GM04503 (cell line): Measurements from ENCODE around the gene WDR33.

ENCODE experiments used
- DNase-seq: peaks from one replicate; pipeline ENCODE4 v3.0.0-alpha.2; 2012; ENCODE audit warnings: low read depth

The WDR33 gene

DNA sequence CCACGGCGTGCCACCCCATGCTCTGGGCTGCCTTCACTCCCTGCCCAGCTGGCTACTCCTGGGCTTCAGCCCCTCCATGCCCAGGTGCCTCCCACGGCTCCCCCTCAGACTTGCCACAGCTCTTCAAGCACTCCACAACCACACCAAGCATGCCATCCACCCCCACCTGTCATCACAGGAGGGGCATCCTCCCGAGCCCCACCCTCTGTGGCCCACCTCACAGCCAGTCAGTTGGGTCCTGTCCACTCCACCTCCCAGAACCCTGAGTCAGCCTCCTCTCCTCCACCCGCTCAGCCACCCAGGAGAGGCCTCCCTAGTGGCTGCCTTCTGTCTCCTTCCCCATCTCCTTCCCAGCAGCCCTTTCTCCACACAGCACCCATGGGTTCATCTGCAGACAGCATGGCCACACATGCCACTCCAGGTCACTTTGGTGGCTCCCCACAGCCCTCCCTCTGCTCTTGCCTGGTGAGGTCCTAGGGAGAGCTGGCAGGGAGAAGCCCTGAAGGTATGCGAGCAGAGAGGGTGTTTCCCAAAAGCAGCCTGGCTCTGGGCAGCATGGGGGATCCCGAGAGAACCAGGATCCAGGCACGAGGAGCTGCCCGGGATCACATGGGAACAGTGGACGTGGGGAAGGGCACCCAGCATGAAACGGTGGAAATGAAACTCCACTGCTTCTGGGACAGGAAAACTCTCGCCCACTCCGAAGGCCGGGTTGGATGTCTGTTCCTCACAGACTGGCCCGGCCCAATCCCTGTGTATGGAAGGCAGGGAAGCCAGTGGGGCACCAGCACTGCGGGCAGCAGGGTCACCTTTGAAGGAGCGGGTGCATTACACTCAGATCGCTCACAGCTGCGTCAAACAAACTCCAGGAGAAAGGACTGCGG, 138.4 kb downstream of the WDR33 start:
- no peak for DNase-seq

DNA sequence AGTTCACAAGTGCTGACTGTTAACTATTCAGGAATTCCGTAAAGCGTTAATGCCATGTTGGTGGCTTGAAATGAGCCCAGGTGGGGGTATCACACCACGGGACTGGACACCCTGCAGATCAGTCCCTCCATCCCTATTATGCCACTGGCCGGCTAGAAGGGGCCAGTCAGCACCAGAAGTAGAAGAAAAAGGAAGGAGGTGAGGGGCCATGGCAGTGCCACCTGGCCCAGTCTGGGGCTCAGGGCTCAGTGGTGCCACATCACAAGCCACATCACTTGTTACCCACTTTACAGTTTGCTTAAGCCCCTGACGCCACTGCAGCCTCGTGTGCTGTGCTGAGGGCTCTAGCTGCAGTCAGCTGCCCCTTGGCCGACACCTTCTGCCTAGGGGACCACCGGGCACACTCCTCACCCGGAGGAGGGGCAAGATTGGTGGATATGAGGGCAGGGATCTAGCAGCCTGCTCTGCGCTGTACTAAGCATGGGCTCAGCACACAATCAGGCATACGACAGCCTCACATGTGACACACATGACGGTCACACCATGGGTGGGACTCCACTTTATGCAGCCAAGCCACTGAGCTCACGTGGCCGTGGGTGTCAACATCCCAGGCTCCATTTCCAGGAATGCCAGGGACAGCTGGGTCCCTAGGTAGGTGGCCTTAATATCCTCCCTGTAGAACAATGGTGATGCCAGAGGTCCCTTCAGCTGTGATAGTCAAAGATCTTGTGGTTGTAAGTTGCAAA, 139.2 kb downstream of the WDR33 start:
- DNase-seq: no peak

DNA sequence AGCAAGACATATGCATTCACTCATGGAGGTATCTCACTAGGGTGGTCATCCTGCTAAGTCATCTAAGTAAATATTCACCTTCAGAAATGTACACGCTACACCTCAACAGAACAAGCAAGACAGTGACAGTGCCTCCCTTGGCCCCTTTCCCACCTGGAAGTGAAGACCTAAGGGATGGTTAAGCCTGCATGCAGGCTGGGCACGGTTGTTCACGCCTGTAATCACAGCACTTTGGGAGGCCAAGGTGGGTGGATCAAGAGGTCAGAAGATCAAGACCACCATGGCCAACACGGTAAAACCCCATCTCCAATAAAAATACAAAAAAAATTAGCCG, 140.0 kb downstream of the WDR33 start:
- DNase-seq: no peak

DNA sequence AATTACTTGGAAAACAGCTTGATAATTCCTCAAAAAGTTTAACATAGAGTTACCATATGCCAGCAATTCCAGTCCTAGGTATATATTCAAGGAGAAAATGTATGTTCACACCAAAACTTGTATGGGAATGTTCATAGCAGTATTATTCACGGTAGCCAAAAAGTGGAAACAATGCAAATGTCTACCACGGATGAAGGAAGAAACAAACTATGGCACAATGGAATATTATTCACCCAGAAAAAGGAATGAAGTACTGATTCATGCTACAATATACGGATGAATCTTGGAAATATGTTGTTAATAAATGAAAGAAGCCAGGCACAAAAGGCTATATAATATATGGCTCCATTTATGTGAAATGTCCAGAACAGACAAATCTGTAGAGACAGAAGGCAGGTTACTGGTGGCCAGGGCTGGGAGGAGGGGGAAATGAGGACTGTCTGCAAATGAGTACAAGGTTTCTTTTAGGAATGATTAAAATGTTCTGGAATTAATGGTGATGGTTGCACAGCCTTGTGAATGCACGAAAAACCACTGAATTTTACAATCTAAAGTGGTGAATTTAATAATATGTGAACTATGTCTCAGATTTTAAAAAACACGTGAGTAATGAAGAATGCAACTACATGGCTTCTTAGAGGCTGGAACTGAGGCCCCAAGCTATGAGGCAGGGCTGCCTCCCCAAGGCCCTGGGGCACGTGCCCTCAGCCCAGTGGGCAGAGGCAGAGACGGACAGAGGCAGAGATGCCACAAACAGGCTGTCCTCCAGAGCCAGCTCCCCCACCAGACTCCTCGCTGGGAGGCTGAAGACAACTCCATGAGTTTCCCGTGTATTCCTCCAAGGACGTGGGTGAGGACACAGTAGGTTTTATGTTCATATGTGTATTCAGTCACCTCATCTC, 140.7 kb downstream of the WDR33 start:
- DNase-seq: no peak

DNA sequence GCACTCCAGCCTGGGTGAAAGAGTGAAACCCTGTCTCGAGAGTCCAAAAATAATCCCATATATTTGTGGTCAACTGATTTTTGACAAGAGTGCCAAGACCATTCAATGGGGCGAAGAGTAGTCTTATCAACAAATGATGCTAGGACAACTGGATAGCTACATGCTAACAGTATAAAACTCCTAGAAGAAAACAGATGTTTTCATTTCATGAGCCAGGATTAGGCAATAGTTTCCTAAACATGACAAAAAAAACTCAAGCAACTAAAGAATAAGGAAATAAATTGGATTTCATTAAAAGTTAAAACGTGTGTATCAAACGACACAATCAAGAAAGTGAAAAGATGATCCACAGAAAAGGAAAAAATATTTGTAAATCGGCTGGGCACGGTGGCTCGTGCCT, 141.9 kb downstream of the WDR33 start:
- DNase-seq: no peak

DNA sequence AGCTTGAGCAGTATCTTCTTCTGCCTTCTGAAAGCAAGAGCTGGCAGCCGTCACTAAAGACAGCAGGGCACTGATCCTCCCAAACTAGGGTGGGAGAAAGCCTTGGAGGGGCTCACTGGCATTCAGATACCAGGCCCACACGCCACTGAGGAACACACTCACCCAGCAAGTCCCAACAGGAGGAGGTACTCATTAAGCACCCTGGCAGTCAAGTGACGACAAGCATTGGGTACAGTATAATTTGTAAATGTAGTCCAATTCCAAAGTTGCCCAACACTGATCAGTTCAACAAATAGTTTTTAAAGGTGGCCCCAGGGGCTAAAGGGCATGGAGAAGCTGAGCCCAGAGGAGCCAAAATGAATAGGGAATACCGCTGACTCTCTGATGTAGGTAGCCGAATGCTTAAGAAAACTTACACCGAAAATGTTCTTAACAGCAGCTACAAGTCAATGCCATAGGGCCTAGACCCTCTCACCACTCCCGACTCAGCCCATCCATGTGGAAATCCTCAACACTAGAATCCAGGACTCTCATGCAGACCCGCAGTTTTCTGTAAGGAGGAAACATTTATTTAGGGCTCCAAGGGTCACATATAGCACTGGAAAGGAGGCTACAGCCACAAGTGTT, 145.6 kb downstream of the WDR33 start:
- DNase-seq: no peak

DNA sequence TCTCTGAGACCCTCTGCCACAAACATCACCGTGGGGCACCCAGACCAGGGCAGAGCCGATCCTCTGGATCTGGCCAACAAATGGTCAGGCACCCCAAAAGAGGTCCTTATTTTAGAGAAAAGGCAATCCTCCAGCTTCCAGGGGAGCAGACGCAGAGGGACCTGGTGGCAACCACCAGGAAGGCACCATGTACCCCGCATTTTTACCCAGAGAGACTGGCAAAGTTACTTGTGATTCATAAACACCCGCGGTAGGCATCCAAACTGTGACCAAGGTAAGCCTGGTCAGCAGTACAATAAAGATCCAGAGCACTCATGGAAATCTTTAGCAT, 146.1 kb downstream of the WDR33 start:
- no peak for DNase-seq

DNA sequence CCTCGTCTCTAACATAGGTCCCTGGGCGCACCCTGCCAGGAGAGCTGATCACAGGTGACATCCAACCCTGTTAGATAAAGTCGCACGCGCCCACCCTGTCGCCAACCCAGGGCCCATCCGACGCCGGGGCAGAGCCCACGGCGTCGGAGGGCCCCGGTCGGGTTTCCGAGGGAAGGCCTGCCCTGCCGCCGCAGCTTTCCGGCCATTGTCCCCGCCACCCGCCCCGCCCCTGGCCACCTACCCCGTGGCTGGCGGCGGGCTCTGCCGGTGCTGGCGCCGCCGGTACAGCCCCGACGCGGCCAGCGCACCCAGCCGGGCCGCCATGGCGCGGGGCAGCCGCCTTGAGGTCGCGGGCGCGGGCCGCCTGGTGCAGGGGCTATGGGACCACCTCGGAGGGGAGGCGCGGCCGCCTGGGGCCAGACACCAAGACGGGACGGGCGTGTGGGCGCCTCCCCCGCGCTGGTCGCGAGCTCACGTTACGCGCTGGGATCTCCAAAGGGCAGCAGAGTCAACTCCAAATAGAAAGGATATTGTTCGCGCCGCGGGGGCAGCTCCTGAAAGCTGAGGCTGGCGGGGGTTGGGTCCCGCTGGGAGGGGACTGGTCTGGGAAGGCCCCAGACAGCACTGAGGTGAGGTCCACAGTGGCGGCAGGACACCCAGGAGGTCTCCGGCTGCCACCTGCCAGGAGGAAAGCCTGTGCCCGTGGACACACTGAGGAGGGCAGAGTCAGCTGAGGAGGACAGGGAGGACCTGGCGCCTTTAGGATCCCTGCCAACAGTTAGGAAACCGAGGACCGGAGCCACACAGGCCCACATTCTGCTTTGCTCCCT, 146.7 kb downstream of the WDR33 start:
- DNase-seq: no peak

DNA sequence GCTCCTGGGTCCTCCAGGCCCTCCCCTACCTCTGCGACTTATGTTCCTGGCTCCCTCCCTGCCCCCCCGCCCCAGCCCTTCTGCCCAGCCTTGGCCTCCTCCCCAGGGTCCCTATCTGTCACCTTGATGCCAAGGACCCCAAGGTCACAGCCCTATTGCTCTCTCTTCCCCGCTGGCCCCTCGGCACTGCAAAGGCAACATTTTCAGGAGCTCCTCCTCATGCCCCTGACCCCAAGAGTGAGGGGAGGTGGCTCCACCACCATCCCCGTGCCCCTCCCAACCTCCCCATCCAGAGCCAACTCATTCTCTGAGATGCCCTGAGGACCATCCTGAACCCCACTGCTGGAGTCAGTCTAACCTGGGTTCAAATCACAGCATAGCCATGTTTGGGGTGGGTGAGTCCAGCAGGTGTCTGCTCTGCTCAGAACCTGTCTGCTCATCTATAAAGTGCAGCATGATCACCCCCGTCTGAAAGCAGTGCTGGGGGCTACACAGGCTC, 147.4 kb downstream of the WDR33 start:
- no peak for DNase-seq

DNA sequence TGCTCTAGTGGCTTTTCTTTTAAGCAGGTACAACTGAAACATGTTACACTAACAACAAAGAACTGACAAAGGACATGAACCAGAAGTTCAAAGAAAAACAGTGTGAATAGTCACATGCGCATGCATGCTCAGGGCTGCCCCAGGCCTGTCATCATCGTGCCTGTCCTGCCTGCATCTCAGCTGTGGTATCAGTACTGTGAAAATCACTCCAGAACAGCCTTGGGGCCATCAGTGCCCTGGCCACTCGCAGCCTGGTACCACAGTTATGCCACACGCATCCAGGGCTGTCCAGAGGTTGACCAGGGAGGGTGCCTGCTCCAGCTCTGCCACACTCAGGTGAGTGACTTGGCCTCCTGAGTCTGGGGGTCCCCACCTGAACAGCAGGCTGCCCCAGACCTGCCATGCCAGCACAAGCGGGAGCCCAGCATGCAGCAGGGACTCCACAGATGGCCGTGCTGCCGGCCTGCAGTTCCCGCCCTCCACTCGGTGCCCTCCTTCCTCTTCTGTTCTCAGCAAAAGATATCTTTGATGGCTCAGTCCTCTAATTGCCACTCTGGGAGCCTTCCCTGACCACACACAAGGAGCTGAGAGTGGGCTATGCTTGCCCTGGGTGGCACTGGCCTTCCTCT, 147.9 kb downstream of the WDR33 start:
- DNase-seq: no peak

DNA sequence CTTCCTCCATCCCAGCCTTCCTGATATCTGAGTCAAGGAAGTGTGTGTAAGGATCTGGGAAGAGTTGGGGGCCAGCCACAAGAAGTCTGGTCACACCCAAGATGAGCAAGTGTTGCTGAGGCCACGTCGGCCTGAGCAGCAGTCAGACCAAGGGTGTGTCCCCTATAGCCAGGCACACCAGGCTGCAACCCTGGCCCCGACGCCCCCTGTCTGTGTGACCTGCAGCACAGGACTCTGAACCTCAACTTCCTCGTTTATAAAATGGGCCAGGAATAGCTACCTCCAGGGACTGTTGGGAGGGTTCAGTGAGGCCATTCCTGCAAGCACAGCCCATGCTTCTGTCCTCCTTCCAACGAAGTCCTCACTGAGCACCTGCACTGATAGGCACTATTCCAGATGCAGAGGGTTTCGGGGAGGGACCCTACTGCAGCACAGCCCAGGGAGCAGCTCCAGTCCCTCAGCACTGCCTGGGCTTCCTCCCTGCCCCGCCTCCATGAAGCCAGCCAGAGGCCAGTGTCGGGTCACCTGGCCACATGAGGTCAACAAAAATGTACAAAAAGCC, 148.9 kb downstream of the WDR33 start:
- DNase-seq: no peak

DNA sequence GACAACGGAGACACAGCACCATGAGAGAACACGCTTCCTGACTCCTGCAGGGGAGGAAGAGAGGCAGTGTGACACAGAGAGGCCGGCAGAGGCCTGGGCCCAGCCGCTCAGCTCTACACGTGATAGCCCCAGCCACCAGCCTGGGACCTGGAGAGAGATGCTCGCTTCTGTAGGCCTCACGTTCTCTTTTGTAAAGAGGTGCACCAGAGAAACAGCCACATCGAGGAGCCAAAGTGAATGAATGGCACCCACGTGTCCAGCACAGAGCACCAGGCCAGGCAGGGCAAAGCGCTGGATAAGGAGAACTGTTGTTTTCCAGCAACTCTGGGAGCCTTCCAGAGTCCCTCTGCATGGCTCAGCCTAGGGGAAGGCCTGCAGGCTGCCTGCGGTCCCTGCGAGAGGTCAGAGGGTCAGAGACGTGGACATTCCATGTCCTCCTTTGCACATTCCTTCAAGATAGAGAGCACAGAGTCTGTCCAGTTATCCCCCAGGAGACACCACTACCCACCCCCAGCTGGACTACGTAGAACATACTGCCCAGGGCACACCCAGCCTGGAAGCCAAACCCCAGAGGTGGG, 149.8 kb downstream of the WDR33 start:
- no peak for DNase-seq

DNA sequence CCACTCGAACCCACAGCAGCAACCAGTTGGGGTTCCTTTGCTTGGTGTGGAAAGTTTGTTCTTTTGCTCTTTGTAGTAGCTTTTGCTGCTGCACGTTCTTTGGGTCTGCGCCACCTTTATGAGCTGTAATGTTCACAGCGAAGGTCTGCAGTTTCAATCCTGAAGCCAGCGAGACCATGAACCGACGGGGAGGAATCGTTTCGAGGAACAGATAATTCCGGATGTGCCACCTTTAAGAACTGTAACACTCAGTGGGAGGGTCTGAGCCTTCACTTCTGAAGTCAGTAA, 150.7 kb downstream of the WDR33 start:
- no peak for DNase-seq

DNA sequence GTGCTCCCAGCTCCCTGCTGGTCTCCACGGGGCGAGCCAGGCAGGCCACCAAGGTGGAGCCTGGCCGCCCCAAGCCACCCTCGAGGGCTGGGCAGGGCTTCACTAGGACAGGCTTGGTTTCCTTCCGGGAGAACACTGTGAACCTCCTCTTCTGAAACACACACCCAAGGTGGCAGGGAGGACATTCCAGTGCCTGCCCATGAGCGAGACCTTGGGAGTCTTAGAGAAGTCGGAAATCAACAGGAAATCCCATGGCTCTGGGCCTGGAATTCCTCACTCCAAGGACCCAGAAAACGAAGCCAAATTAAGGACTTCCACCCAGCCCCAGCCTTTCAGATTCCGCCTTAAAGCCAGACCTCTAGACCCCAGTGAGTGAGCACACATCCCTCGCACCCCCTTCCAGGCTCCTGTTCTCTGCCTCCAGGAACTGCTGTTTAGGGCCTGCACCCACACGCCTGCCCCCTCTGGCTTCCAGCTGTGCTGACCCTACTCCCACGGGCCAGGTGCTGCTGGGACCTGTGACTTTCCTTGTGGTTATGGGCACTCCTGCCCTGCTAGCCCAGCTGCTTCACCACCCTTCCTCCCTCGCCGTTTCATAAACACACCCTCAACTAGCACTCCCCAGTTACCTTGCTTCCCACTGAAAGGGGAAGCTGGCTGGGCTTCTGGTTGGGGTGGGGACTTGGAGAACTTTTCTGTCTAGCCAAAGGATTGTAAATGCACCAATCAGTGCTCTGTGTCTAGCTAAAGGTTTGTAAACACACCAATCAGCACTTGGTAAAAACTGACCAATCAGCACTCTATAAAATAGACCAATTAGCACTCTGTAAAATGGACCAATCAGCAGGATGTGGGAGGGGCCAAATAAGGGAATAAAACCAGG, 151.3 kb downstream of the WDR33 start:
- DNase-seq: no peak

DNA sequence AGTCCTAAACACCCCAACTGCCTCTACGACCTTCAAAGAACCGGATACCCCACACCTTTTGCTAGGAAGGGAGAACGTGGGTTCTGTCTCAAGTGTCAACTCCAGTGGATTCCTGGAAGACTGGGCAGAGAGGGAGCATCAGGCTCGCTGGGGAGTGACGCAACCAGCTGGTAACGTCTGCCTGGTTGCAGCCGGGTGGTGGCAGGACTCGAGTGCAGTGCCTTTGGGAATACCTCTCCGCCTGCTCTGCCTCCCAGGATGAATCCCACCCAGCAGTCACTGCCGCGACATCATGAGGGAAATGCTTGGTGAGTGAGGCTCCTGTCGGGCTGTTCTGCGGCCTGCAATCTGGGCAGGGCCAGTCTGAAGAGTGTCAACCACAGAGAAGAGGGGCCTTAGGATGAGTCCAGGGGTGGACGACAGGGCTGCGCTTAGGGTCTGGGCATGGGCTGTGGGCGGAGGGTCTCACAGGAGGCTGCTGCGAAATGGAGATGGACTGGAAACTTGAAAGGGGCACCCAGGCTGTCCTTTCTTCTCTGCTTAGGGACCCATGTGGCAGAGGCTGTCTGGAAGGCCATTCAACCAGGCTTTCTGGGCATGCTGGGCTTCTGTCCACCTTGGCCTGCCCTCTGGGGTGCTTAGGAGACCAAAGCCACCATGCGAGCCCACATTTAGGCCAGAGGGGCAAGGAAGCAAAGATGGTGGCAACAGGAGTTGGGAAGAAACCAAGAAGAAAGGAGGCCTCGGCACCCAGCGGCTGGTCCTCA, 152.1 kb downstream of the WDR33 start:
- DNase-seq: no peak

DNA sequence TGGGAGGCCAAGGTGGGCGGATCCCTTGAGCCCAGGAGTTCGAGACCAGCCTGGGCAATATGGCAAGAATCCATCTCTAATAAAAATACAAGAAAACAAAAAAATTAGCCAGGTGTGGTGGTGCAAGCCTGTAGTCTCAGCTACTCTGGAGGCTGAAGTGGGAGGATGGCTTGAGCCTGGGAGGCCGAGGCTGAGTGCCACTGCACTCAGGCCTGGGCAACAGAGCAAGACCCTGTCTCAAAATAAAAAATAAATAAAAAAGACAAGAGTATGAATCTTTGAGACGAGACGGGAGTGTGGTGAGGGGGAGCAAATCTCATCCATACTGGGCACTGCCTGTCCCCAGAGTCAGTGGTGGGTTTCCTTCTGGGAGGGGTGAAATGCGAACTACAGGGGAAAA, 152.8 kb downstream of the WDR33 start:
- no peak for DNase-seq

DNA sequence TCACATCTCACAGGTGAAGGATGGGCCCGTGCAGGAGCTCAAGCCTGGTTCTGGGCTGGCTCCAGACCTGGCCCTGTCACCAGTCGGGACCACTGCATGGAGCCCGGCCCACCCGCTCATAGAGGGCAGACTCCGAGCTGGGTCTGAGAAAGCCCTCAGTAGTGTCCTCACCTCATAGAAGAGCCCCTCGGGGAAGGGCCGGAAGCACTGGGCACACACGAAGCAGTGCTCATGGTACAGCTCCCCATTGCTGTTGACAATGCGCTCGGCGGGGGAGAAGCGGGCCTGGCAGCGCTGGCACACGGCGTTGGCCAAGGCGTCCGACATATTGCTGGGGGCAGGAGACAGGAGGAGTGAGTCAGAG, 153.8 kb downstream of the WDR33 start:
- DNase-seq: no peak

DNA sequence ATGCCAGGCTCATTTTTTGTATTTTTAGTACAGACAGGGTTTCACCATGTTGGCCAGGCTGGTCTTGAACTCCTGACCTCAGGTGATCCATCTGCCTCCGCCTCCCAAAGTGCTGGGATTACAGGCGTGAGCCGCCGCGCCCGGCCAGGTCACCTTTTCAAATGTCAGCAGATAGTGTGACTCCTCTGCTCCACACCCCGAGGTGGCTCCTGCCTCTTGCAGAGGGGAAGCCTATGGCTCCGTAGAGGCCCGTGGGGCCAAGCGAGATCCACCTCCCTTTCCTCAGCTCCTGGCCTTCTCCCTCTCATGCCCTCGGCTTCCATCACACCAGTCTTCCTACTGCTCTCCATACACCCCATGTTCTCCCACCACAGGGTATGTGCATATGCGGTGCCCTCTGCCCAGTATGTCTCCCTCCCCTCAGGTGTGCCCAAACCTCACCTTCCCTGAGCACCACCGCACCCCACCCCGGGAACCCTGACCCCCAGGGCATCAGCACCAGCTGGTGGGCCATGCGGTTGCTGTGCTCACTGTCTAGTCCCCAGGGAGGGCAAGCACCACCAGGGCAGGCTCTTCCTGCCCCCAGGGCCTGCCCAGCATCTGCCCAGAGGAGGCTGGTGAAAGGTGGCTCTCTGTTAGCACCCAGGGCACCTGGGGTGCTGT, 154.3 kb downstream of the WDR33 start:
- no peak for DNase-seq
